Mesothelial cell of epicardium (in vitro differentiated cells): ENCODE results near the gene PNPLA5. TPM values are rescaled to one million over a fixed set of nuclear protein-coding genes. Genes with fewer than 3 reads are reported as not detected.

Experiments used
- DNase-seq, 2 experiments: peaks; one replicate each; pipeline ENCODE4 v3.0.0; 2021; ENCODE audit warnings: low spot score in 2 of 2; ENCODE audit not compliant: unreplicated experiment in 2 of 2
- H3K27ac Mint-ChIP-seq: 2 replicates; pipeline ENCODE4 v1.8.0; 2021; ENCODE audit warnings: mixed read lengths
- H3K27me3 Mint-ChIP-seq: 2 replicates; pipeline ENCODE4 v1.8.0; 2021; ENCODE audit warnings: low read depth, mixed read lengths
- H3K36me3 Mint-ChIP-seq: 2 replicates; pipeline ENCODE4 v1.8.0; 2021; ENCODE audit warnings: mixed read lengths
- H3K4me1 Mint-ChIP-seq: 2 replicates; pipeline ENCODE4 v1.8.0; 2021; ENCODE audit warnings: mixed read lengths
- H3K4me3 Mint-ChIP-seq: 2 replicates; pipeline ENCODE4 v1.8.0; 2021; ENCODE audit warnings: mild to moderate bottlenecking, moderate library complexity, mixed read lengths
- H3K9me3 Mint-ChIP-seq: 2 replicates; pipeline ENCODE4 v1.8.0; 2021; ENCODE audit warnings: mixed read lengths
- total RNA-seq: library from RNA; stranded (reverse); gene quantifications from 3 replicates; pipeline ENCODE4 v1.2.1, GENCODE V29; 2021
- TF ChIP-seq, protein P1 (sequence below): fragments of 200-600 bp; sonication (generic); IDR thresholded peaks from one replicate; pipeline ENCODE4 v1.5.0; 2021; ENCODE audit warnings: antibody characterized with exemption; ENCODE audit not compliant: unreplicated experiment

The PNPLA5 gene, protein sequence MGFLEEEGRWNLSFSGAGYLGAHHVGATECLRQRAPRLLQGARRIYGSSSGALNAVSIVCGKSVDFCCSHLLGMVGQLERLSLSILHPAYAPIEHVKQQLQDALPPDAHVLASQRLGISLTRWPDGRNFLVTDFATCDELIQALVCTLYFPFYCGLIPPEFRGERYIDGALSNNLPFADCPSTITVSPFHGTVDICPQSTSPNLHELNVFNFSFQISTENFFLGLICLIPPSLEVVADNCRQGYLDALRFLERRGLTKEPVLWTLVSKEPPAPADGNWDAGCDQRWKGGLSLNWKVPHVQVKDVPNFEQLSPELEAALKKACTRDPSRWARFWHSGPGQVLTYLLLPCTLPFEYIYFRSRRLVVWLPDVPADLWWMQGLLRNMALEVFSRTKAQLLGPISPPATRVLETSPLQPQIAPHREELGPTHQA
- total RNA-seq = not detected in 3 replicates

DNA sequence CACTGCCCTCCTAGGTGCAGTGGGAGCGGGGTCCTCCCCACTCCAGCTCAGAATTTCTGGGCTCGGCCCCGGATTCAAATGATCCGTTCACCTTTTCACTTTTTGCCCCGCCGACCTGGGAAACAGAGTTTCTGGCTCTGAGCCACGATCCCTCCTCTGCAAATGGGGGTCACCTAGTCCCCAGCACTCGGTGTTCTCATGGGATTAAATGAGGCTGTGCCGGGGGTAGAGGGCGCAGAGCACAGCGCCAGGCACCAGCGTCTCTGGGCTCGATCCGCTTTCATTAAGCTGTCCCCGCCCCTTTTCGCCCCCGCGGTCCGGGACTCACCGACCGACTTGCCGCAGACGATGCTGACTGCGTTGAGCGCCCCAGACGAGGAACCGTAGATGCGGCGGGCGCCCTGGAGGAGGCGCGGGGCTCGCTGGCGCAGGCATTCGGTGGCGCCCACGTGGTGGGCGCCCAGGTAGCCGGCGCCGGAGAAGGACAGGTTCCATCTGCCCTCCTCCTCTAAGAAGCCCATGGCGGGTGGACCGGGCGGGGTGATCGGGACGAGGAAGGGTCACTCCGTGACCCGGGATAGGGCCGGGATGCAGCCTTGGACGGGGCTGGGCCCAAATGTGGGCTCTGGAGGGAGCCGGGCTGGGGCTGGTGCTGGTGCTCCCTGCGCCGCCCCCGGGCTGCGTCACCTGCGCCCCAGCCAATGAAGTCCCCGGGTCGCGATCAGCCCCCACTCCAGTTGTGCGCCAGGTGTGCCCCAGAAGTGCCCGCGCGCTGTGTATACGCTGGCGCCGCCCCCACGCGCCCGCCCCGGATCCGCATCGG, at the start of gene PNPLA5:
TSS of gene PNPLA5 (minus strand) at position 654 of the 823 bp plus-strand sequence. CDS start at position 521, 133 bp downstream.
- Mint-ChIP-seq H3K4me1 (no peaks in the 10 kb centered on the region), H3K9me3 (no peaks in the 10 kb centered on the region), H3K27ac (no peak within 1 kb of the TSS), H3K36me3 (no peaks in the 10 kb centered on the region), H3K27me3 (peaks cover 93% of the 10 kb centered on the region), H3K4me3 (no peak within 1 kb of the TSS)
- no peak for DNase-seq
- TF ChIP-seq, protein P1, sequence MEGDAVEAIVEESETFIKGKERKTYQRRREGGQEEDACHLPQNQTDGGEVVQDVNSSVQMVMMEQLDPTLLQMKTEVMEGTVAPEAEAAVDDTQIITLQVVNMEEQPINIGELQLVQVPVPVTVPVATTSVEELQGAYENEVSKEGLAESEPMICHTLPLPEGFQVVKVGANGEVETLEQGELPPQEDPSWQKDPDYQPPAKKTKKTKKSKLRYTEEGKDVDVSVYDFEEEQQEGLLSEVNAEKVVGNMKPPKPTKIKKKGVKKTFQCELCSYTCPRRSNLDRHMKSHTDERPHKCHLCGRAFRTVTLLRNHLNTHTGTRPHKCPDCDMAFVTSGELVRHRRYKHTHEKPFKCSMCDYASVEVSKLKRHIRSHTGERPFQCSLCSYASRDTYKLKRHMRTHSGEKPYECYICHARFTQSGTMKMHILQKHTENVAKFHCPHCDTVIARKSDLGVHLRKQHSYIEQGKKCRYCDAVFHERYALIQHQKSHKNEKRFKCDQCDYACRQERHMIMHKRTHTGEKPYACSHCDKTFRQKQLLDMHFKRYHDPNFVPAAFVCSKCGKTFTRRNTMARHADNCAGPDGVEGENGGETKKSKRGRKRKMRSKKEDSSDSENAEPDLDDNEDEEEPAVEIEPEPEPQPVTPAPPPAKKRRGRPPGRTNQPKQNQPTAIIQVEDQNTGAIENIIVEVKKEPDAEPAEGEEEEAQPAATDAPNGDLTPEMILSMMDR = no peak

GRCh38 chr22:43941449-43941848, 49.6 kb upstream of the PNPLA5 start:
- H3K9me3 Mint-ChIP-seq = peaks cover 10% of the 10 kb centered on the region
- no peak overlapping the region for H3K27ac Mint-ChIP-seq
- DNase-seq = no peak

GRCh38 chr22:43931771-43932170, 40.0 kb upstream of the PNPLA5 start:
- H3K27ac Mint-ChIP-seq = no peak overlapping the region
- H3K9me3 Mint-ChIP-seq = no peaks in the 10 kb centered on the region
- TF ChIP-seq, protein P1 = no peak
- H3K27me3 Mint-ChIP-seq = no peaks in the 10 kb centered on the region
- no peaks in the 10 kb centered on the region for H3K4me1 Mint-ChIP-seq
- H3K36me3 Mint-ChIP-seq = peaks cover 23% of the 10 kb centered on the region
- DNase-seq = no peak
- H3K4me3 Mint-ChIP-seq = no peak overlapping the region

More at GRCh38 chr22:43941449-43941848, 49.6 kb upstream of the PNPLA5 start:
- Mint-ChIP-seq H3K27me3 (no peaks in the 10 kb centered on the region), H3K36me3 (peaks cover 38% of the 10 kb centered on the region), H3K4me3 (no peak overlapping the region), H3K4me1 (no peaks in the 10 kb centered on the region)
- TF ChIP-seq, protein P1 = no peak

DNA sequence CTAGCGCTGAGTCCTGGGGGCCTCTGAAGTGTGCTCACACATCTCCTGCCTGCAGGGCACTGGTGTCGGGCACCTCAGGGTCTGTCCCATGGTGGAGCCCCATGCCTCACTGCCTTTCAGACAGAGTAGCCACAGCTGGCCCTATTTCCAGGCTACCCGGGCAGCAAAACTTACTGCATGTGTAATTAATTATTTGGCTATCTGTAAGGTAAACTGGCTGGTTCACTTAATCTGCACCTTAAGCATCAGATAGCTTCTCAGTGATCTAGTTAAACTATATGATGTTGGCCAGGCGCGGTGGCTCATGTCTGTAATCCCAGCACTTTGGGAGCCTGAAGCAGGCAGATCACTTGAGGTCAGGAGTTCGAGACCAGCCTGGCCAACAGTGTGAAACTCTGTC, 37.1 kb upstream of the PNPLA5 start:
- TF ChIP-seq, protein P1 = no peak
- H3K9me3 Mint-ChIP-seq = no peaks in the 10 kb centered on the region
- no peak for DNase-seq
- H3K36me3 Mint-ChIP-seq = peaks cover 23% of the 10 kb centered on the region
- peaks cover 10% of the 10 kb centered on the region for H3K4me1 Mint-ChIP-seq
- no peaks in the 10 kb centered on the region for H3K27me3 Mint-ChIP-seq
- no peak overlapping the region for H3K27ac Mint-ChIP-seq
- H3K4me3 Mint-ChIP-seq = no peak overlapping the region

DNA sequence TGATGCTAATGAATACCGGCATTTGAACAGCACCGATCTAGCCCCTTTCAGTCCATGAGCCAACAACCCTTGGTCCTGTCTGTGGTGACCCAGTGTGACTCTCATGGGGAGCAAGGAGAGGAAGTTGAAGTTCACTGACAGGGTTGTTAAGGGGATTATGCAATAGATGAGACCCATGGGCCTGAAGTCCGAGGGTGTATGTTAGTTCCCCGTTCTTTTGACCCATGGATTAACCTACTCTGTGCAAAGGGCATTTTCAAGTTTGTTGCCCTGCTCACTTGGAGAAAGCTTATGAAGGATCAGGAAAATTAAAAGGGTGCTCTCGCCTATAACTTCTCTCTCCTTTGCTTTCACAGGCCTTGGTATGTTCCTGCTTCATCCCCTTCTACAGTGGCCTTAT, 36.7 kb upstream of the PNPLA5 start:
- H3K27me3 Mint-ChIP-seq = no peaks in the 10 kb centered on the region
- H3K4me3 Mint-ChIP-seq = no peak overlapping the region
- no peak overlapping the region for H3K27ac Mint-ChIP-seq
- H3K4me1 Mint-ChIP-seq = peaks cover 10% of the 10 kb centered on the region
- H3K9me3 Mint-ChIP-seq = no peaks in the 10 kb centered on the region
- TF ChIP-seq, protein P1 = no peak
- DNase-seq = no peak
- H3K36me3 Mint-ChIP-seq = peaks cover 20% of the 10 kb centered on the region
